Islet of Langerhans (tissue), 1 donor: ENCODE results near the gene RIMBP2.
"Not testable (repeated sequence)": the region's sequence is repeated elsewhere in the genome, so short reads cannot be mapped to it uniquely, and the experiment has no call there.

ENCODE experiments used
- FAIRE-seq: peaks from one replicate; lab custom pipeline; 2011; peaks lifted over from hg19 to GRCh38; lab: Jason Lieb, UNC

The RIMBP2 gene

GRCh38 chr12:130715998-130716968, at the start of gene RIMBP2:
Gene RIMBP2, minus strand, starts transcription at chr12:130716299. Its CDS starts 237,286 bp downstream, at chr12:130479013.
- peak; percentile 81 for FAIRE-seq

DNA sequence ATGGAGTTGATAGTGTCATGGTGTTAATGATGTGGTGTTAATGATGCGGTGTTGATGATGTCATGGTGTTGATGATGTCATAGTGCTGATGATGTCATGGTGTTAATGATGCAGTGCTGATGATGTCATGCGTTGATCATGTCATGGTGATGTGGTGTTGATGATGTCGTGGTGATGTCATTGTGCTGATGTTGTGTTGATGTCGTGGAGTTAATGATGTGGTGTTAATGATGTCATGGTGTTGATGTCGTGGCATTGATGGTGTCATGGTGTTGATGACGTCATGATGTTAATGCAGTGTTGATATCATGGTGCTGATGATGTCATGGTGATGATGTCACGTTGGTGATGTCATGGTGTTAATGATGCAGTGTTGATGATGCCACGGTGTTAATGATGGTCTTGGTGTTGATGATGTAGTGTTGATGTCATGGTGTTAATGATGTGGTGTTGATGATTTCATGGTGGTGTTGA, 49.1 kb upstream of the RIMBP2 start:
- no peak for FAIRE-seq

GRCh38 chr12:130764475-130765185, 48.5 kb upstream of the RIMBP2 start:
- no peak for FAIRE-seq

- FAIRE-seq, result no peak
These were observed 48.0 kb upstream of the RIMBP2 start for GRCh38 chr12:130764073-130764472.

DNA sequence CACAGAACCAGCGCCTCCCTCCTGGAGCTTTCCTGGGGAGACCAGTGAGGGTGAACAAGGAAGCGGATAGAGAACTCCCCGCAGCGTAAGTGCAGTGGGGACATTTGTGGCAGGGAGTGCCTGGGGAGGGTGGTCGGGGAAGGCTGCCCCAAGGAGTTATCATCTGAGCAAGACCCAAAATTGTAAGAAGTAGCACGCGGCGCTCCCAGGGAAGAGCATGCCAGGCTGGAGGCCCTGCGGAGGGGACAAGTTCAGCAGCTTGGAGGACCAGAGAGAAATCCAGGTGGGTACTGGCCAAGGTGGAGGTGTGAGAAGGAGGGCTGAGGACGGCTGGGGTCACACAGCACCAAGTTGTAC, 46.2 kb upstream of the RIMBP2 start:
- FAIRE-seq, result no peak

DNA sequence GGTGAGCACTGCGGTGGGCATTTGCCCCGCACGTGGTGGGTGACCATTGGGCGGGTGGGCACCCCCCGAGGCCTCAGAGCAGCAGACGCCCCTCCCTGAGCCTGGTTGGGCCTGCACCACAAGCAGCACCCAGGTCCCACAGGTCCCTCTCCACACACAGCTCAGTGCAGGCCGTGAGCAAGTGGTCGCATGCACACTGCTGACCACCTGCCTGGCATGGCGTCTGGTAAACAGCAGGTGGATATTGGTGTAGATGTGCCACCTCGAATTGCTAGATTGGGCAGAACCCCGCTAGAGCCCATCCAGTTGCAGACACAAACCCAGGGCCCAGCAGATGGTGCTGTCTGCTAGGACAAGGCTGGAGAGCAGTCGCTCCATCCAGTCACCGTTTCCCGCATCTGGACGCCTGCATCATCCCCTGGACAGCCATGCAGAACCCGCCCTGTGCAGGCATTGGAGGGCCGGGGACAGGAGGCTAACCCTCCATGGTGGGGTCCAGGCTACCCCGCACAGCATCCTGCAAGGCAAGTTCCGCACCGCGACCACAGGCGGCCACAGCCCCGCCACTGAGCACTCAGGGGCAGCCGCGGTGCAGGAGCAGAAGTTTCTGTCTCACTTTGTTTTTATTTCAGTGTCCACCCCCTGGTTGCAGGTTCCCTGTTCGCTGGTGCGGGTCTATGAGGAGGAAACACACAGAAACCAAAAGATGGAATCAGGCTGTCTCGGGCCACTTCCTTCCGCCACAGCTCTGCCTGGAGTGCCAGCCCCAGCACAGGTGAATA, 45.6 kb upstream of the RIMBP2 start:
- FAIRE-seq, result no peak

DNA sequence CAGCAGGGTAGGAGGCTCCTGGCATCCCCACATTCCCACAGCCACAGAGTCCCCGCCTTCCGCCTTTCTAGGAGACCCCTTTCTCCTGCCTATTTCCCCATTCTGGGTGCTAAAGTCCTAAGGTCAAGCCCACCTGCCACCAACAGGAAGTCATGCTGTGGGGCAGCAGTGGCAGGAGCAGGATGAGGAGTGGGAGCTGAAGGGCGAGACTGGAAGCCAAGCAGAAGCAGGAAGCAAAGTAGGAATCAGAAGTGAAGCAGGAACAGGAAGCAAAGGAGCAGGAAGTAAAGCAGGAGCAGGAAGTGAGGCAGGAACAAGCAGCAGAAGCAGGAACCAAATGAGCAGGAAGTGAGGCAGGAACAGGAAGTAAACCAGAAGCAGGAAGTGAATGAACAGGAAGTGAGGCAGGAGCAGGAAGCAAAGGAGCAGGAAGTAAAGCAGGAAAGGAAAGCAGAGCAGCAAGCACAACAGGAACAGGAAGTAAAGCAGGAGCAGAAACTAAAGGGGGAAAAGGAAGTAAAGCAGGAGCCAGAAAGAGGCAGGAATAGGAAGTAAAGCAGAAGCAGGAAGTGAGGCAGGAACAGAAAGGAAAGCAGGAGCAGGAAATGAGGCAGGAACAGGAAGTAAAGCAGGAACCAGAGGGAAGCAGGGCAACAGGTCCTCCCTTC, 38.3 kb upstream of the RIMBP2 start:
- no peak for FAIRE-seq

DNA sequence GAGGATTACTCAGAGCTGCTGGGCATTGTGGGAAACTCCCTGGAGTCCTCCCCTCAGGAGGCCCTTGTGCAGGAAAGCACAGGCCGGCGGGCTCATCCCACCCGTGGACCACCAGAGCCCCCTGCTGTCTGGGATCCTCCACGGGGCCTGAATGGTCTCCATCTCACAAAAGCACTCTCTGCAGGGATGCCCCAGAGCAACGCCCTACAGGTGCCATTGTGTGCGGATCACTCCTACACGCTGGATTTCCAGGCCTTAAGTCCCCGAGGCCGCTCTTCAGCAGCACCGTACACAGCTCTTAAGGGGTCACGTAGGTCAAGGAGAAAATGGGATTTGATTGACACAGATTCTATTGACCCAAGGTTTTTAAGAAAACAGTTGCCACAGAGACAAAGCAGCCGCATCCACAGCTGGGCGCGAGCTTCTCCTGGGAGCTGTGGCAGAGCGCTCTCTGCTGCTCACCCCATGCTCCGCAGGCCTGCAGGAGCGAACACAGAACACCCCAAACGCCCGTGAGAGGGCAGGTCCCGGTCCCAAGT, 36.7 kb upstream of the RIMBP2 start:
- FAIRE-seq, result no peak

DNA sequence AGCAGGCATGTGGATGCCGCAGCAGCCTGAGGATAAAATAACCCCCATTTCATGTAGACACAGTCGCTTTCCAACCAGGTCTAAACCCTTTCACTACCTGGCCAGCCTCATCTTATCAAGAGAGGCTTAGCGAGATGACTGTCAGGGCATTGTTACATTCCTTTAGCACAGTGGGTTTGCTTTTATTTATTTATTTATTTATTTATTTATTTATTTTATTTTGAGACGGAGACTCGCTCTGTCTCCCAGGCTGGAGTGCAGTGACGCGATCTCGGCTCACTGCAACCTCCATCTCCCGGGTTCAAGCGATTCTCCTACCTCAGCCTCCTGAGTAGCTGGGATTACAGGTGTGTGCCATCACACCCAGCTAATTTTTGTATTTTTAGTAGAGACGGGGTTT, 35.9 kb upstream of the RIMBP2 start:
- FAIRE-seq, result not testable (repeated sequence)

DNA sequence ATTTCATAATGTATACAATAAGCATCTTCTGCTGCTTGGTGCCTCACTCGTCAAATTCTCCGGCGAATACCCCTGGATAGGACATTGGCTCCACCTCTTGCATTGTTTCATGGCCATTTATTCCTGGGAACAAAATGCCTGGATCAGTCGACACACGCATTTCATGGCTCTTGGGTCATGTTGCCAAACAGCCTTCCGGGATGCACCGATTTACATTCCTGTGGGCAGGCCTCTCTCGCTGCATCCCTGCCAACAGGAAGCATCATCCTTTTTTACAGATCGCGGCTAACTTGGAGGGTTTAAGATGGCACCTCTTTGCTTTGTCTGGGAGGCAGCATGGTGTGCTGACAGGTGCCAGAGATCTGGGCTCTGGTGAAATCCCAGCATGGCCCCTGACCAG, 32.7 kb upstream of the RIMBP2 start:
- FAIRE-seq, result no peak

DNA sequence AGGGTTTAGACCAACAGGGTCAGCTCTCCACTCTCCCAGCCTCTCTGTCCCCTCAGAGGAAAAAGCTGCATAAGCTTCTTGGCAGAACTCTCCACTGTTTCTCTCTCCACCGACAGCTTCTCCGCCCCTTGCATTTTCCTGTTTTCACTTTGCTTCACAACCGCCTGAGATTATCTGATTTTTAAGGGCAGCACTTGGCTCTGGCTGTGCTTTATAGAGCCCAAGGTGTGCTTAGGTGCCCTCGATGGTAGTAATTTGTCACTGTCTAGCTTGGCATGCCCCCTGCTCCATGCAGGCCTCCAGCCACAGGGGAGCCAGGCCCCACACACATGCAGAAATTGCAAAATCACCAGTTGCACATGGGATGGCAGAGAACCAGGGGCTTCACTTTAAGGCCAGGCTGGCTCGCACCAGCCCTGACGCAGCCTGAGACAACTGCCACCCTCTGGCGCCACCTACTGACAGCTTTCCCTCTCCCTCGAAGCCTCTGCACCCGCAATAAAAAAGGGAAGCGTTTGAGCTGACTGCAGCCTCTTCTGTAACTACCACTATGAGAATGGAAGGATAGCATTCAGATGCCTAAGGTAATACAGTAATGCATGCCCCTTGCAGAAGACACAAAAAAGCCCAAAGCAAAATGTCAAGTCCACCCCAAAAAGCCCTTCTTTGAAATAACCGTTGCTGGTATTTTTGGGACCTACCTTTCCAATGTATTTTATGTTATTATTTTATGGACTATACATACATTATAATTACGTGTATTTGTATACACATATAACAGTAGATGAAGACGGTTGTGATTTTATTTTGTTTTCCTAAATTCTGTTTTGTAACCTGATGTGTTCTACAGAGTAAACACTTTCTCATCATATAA, 32.0 kb upstream of the RIMBP2 start:
- no peak for FAIRE-seq

GRCh38 chr12:130746546-130746945, 30.4 kb upstream of the RIMBP2 start:
- FAIRE-seq, result no peak

- peak; percentile 53 for FAIRE-seq
These were observed 29.8 kb upstream of the RIMBP2 start for GRCh38 chr12:130745921-130746320.

DNA sequence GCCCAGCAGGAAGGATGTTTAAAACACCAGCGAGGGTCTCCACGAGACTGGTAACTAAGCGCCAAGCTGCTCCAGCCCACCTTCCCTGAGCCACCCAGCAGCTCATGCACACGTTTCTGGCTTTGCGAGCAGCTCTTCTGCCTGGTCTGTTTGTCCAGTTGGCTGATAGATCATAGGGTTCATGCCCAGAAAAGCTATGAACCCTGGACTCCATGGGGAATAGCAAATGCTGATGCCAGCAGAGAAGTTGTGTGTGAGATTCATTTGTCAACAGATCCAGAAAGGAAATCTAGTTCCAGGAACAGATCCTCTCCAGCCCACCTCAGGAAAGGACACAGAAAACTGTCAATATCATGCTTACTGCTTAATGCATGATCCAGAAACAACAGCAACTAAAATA, 28.2 kb upstream of the RIMBP2 start:
- no peak for FAIRE-seq

DNA sequence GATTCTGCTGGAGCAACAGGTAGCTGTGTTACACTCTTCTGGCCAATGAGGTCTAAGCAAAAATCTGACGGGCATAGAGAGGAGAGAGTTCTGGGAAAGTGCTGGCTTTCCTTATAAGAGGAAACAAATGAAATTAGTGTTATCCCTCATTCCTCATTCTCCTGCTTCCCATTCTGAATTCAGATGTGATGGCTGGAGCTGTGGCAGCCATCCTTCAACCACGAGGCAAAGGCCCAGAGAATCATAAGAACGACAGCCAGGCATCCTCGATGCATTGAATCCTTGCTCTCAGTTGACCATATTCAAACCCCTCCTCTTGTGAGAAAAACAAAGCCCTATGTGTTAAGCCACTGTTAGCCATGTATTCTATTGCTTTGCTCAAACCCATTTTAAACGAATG, 27.5 kb upstream of the RIMBP2 start:
- FAIRE-seq, result no peak

DNA sequence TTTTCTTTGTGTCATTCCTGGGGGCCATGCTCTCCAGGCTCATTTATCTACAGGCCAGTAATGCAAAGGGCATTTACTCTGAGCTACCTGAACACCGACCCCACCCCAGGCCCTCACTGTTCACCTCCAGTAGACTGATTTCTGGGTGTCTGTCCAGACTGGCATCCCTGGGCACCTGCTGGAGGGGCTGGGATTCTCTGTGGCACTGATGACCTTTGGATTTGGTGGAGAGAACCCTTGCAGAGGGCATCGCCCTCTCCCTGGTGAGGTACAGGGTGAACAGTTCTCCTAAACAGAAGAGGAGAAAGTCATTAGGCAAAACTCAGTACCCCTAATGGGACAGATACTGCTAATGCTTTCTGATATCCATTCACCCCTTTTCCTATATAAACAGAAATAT, 27.1 kb upstream of the RIMBP2 start:
- no peak for FAIRE-seq

GRCh38 chr12:130742716-130743115, 26.6 kb upstream of the RIMBP2 start:
- FAIRE-seq, result no peak

GRCh38 chr12:130742112-130742511, 26.0 kb upstream of the RIMBP2 start:
- no peak for FAIRE-seq

- no peak for FAIRE-seq
These were observed 23.5 kb upstream of the RIMBP2 start for GRCh38 chr12:130739571-130739970.

DNA sequence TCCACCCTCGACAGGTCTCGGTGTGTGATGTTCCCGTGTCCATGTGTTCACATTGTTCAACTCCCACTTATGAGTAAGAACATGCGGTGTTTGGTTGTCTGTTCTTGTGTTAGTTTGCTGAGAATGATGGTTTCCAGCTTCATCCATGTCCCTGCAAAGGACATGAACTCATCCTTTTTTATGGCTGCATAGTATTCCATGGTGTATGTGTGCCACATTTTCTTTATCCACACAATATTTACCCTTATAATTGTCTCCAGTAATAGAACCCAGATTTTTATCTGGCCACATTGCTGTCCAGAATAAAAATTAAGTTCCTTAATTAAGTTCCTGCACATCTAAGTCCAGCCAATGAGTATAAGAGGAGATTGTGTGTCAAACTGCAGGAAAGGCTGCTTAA, 22.3 kb upstream of the RIMBP2 start:
- FAIRE-seq, result not testable (repeated sequence)

DNA sequence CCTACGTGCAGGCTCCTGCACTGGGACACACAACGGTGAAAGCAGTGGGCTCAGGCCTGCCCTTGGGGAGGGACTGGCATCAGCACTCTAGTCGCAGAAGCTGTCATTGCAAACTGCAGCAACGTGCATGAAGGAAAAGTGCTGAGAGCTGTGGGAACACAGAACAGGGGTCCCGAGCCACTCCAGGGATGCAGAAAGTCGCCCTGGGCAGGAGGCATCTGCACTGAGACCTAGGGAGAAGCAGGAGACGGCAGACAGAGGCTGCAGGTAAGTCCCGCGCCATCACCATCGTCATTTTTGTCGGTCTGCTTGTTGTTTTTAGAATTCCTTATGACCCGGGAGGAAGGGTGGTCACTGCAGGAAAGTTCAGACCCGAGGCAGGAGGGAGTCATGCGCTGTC, 21.6 kb upstream of the RIMBP2 start:
- FAIRE-seq, result no peak
